ENCODE data around the gene PCLO.

Gene PCLO

DNA sequence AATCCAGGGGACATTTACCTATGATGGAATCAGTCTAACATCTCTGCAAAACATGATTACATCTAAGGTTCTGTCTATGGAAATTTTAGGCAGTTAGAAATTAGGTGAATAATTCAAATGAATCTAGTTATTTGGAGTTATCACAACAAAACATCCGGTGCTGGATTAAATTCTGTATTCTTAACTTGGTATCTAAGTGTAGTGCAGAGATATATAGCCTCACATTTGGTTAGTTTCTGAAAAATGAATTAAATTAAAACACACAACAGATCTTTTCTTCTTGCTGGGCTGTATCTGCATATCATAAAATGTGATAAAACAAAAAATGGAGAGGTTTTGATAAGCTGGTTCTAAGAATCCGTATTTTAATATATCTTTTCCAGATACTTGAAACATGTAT, 354.1 kb downstream of the PCLO start:
- TF ChIP-seq, protein P1, sequence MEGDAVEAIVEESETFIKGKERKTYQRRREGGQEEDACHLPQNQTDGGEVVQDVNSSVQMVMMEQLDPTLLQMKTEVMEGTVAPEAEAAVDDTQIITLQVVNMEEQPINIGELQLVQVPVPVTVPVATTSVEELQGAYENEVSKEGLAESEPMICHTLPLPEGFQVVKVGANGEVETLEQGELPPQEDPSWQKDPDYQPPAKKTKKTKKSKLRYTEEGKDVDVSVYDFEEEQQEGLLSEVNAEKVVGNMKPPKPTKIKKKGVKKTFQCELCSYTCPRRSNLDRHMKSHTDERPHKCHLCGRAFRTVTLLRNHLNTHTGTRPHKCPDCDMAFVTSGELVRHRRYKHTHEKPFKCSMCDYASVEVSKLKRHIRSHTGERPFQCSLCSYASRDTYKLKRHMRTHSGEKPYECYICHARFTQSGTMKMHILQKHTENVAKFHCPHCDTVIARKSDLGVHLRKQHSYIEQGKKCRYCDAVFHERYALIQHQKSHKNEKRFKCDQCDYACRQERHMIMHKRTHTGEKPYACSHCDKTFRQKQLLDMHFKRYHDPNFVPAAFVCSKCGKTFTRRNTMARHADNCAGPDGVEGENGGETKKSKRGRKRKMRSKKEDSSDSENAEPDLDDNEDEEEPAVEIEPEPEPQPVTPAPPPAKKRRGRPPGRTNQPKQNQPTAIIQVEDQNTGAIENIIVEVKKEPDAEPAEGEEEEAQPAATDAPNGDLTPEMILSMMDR (IDR thresholded peaks at IDR 0.05): no peak

GRCh38 chr7:82805527-82805960, 357.1 kb downstream of the PCLO start:
- TF ChIP-seq, protein P1 (IDR thresholded peaks at IDR 0.05): no peak

DNA sequence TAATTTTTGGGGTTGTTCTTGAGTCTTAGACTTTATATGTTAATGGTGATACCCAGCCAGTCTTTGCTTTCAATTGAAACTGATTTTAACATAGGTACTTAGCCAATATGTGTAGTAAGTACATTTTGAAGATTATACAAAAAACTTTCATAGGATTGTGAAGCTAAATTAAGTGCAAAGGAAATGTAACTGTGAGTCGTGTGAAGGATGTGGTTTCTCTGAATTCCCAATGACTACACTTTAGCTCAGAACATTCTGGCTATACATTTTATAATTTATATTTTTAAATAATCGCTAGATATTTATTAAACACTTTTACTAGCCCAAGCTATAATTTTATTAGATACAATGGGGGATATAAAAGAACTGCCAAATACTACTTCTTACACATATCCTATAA, 359.3 kb downstream of the PCLO start:
- TF ChIP-seq, protein P1 (IDR thresholded peaks at IDR 0.05): no peak

- TF ChIP-seq, protein P1 (IDR thresholded peaks at IDR 0.05): no peak
Observed at GRCh38 chr7:82789883-82790609, 372.6 kb downstream of the PCLO start.

- TF ChIP-seq, protein P1 (IDR thresholded peaks at IDR 0.05): no peak
Observed at GRCh38 chr7:82778021-82778420, 384.7 kb downstream of the PCLO start.

- TF ChIP-seq, protein P1 (IDR thresholded peaks at IDR 0.05): no peak
Observed at GRCh38 chr7:82762880-82763279, 399.8 kb downstream of the PCLO start.

DNA sequence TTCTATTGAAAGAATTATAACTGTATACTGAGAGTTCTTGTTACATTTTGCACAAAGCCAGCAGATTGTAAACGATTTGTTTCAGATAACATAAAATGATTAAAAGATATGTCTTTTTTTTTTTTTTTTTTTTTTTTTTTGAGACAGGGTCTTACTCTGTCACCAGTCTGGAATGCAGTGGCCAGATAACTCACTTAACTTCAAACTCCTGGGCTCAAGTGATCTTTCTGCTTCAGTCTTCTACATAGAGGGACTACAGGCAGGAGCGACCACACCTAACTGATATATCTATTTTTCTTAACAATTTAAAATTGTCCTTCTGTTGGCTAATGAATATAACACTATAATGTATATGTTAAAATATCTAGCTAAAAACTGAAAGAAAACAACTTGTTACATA, 401.9 kb downstream of the PCLO start:
- TF ChIP-seq, protein P1 (IDR thresholded peaks at IDR 0.05): no peak

- TF ChIP-seq, protein P1 (IDR thresholded peaks at IDR 0.05): no peak
Observed at GRCh38 chr7:82760074-82760473, 402.6 kb downstream of the PCLO start.
